ENCODE results near the gene PRTG.
"Not testable (repeated sequence)": the region's sequence is repeated elsewhere in the genome, so short reads cannot be mapped to it uniquely, and the experiment has no call there.

PRTG gene

DNA sequence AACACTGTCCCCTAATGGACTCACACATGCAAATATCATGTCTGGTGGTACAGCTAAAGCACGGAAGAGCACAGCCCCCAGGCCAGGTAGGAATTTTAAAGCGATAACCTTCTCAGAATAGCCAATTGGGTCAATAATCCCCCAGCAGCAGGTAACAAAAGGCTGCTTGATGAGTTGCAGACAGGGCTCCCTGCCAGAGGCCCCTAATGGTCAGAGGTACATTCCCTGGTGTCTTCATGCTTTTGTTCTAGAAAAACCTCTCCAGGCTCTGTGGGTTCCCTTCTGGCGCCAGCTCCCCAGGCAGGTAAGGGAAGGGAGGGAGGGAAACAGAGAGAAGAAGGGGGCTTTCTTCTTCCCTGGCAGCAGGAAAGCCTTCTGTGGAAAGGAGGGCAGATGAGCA, 43.4 kb upstream of the PRTG start:
- Histone ChIP-seq H3K27ac (no peak overlapping the region), H3K4me3 (ENCODE audit: low read depth, low read length) (no peak overlapping the region), H3K9ac (no peak overlapping the region), H3K79me2 (no peaks in the 10 kb centered on the region), H3K4me2 (ENCODE audit: low read length) (no peak overlapping the region), H3K9me3 (ENCODE audit: control insufficient read depth, low read length) (no peaks in the 10 kb centered on the region), H2AFZ (no peak overlapping the region), H3K36me3 (ENCODE audit: control insufficient read depth, insufficient read depth, low read length) (no peaks in the 10 kb centered on the region), H3K4me1 (no peaks in the 10 kb centered on the region), H3K27me3 (ENCODE audit: control insufficient read depth, insufficient read depth, low read length) (no peaks in the 10 kb centered on the region)
- TF ChIP-seq, protein P1, sequence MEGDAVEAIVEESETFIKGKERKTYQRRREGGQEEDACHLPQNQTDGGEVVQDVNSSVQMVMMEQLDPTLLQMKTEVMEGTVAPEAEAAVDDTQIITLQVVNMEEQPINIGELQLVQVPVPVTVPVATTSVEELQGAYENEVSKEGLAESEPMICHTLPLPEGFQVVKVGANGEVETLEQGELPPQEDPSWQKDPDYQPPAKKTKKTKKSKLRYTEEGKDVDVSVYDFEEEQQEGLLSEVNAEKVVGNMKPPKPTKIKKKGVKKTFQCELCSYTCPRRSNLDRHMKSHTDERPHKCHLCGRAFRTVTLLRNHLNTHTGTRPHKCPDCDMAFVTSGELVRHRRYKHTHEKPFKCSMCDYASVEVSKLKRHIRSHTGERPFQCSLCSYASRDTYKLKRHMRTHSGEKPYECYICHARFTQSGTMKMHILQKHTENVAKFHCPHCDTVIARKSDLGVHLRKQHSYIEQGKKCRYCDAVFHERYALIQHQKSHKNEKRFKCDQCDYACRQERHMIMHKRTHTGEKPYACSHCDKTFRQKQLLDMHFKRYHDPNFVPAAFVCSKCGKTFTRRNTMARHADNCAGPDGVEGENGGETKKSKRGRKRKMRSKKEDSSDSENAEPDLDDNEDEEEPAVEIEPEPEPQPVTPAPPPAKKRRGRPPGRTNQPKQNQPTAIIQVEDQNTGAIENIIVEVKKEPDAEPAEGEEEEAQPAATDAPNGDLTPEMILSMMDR (IDR thresholded peaks at IDR 0.05): no peak

GRCh38 chr15:55785593-55785992, 42.6 kb upstream of the PRTG start:
- not testable (repeated sequence) for H3K9ac ChIP-seq; H3K36me3 ChIP-seq (ENCODE audit: control insufficient read depth, insufficient read depth, low read length); H3K4me2 ChIP-seq (ENCODE audit: low read length); H3K9me3 ChIP-seq (ENCODE audit: control insufficient read depth, low read length); H3K4me3 ChIP-seq (ENCODE audit: low read depth, low read length); H2AFZ ChIP-seq; H3K4me1 ChIP-seq; H3K27me3 ChIP-seq (ENCODE audit: control insufficient read depth, insufficient read depth, low read length); H3K79me2 ChIP-seq; H3K27ac ChIP-seq

- Histone ChIP-seq H3K4me1 (no peaks in the 10 kb centered on the region), H3K27ac (peak overlapping the region; percentile 36), H3K27me3 (ENCODE audit: control insufficient read depth, insufficient read depth, low read length) (no peaks in the 10 kb centered on the region), H3K4me2 (ENCODE audit: low read length) (no peak overlapping the region), H3K9me3 (ENCODE audit: control insufficient read depth, low read length) (no peaks in the 10 kb centered on the region), H3K4me3 (ENCODE audit: low read depth, low read length) (no peak overlapping the region), H3K36me3 (ENCODE audit: control insufficient read depth, insufficient read depth, low read length) (no peaks in the 10 kb centered on the region), H3K79me2 (no peaks in the 10 kb centered on the region), H3K9ac (no peak overlapping the region), H2AFZ (peak overlapping the region; percentile 66)
- TF ChIP-seq, protein P1 (IDR thresholded peaks at IDR 0.05): no peak
Observed at GRCh38 chr15:55784286-55784685, 41.3 kb upstream of the PRTG start.

DNA sequence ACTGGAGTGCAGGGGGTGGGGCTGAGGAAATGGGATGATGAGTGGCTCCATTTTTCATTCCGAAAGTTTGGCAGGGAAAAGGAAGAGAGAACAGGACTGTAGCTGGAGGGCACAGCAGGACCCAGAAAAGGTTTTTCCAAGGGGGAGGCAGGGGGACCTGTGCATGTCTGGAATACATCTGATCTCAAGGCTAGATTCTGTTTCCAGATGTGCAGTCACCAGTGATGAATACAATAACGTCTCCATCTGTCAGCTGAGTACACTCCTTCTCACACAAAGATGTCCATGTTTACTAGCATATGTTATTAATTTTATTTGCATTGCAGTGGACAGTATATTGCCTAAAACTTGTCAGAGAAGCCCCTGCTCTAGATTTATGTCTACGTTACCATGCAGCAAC, 39.9 kb upstream of the PRTG start:
- no peak overlapping the region for H3K9ac ChIP-seq
- H3K27ac ChIP-seq: no peak overlapping the region
- no peaks in the 10 kb centered on the region for H3K27me3 ChIP-seq (ENCODE audit: control insufficient read depth, insufficient read depth, low read length)
- no peaks in the 10 kb centered on the region for H3K79me2 ChIP-seq
- H3K4me1 ChIP-seq: no peaks in the 10 kb centered on the region
- H3K4me2 ChIP-seq (ENCODE audit: low read length): no peak overlapping the region
- no peak overlapping the region for H3K4me3 ChIP-seq (ENCODE audit: low read depth, low read length)
- no peaks in the 10 kb centered on the region for H3K9me3 ChIP-seq (ENCODE audit: control insufficient read depth, low read length)
- TF ChIP-seq, protein P1 (IDR thresholded peaks at IDR 0.05): no peak
- no peaks in the 10 kb centered on the region for H3K36me3 ChIP-seq (ENCODE audit: control insufficient read depth, insufficient read depth, low read length)
- no peak overlapping the region for H2AFZ ChIP-seq

GRCh38 chr15:55780292-55780691, 37.3 kb upstream of the PRTG start:
- Histone ChIP-seq H3K4me2 (ENCODE audit: low read length) (no peak overlapping the region), H3K79me2 (no peaks in the 10 kb centered on the region), H3K27me3 (ENCODE audit: control insufficient read depth, insufficient read depth, low read length) (no peaks in the 10 kb centered on the region), H2AFZ (no peak overlapping the region), H3K4me1 (peaks cover 4% of the 10 kb centered on the region), H3K4me3 (ENCODE audit: low read depth, low read length) (no peak overlapping the region), H3K36me3 (ENCODE audit: control insufficient read depth, insufficient read depth, low read length) (no peaks in the 10 kb centered on the region), H3K9ac (no peak overlapping the region), H3K27ac (no peak overlapping the region), H3K9me3 (ENCODE audit: control insufficient read depth, low read length) (no peaks in the 10 kb centered on the region)
- TF ChIP-seq, protein P1 (IDR thresholded peaks at IDR 0.05): no peak
